Activated CD4-positive, alpha-beta T cell treated with anti-CD3 and anti-CD28 coated beads, Interleukin-2, Interleukin-6, amounts not matched to agents 100 ng/mL and 50 ng/mL, durations not matched to agents 16 hours and 8 hours (primary cell): ENCODE measurements around the gene DDX28.
"Not testable (repeated sequence)": the region's sequence is repeated elsewhere in the genome, so short reads cannot be mapped to it uniquely, and the experiment has no call there.

Source experiments
- DNase-seq: peaks from one replicate; pipeline ENCODE4 v3.0.0-alpha.2; 2020

The DDX28 gene

DNA sequence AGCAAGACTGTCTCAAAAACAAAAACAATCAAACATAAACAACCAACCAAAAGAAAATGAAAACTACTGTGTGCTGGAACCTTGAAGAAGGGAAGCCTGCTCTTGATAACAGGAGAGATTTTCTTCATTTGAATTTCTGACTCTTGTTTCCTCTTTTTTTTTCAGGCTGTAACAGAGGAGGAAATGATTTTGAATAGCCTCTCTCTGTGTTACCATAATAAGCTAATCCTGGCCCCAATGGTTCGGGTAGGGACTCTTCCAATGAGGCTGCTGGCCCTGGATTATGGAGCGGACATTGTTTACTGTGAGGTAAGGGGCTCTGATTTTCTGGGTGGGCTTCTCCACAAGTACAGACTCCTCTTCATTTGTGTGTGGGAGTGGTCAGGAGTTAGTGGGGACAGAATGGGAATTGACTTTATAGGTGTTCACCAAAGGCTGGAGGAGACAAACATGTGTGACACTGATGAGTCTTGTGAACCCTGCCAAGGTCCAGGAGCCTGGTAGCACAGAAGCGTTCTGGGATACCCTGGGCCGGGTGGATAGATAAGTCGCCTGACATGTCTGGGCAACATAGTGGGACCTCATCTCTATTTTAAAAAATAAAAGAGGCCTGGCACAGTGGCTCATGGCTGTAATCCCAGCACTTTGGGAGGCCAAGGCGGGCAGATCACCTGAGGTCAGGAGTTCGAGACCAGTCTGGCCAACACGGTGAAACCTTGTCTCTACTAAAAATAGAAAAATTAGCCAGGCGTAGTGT, 15.0 kb upstream of the DDX28 start:
- no peak for DNase-seq

DNA sequence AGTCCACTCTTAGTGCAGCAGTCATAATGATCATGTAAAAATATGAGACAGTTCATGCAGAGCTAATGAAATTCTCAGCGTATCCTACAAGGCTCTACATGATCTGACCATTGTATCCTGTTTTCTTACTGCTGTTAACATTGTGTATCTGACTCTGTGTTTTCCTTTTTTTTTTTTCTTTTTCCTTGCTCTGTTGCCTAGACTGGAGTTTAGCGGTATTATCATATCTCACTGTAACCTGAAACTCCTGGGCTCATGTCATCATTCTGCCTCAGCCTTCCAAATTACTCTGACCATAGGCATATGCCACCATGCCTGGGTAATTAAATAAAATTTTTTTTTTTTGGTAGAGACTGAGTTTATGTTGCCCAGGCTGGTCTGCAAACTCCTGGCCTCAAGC, 12.2 kb upstream of the DDX28 start:
- DNase-seq = no peak

DNA sequence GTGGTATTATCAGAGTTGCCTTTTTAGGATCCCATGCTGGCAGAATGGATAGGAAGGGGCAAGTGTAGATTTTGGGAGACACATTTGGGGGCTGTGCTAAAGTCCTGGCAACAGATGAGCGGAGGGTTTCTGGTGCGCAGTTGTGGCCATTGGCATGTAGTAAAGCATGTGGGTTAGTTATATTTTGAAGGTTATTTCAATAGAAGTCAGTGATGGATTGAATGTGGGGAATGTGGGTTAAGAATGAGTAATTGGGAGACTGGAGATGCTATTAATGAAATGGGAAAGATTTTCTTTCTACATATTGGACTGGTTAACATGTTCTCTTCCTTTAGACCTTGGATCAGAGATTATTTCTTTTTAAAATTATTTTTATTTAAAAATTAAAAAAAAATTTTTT, 10.1 kb upstream of the DDX28 start:
- DNase-seq = no peak

DNA sequence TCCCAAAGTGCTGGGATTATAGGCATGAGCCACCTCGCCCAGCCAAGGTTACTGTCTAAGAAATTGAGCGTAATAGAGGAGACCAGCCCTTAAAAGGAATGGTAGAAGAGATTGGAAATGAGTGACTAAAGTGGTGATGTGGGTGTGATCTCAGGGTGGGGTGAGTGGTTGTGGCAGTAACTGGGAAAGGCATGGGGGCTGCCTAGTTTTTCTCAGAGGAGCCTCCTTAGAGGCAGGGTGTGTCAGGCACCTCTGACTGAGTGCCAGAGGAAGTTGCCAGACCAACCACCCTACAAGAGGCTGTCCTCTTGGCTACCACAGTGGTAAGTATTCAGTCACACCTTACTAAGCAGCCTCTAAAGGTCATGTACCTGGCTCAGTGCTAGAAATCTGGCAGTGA, 8.9 kb upstream of the DDX28 start:
- DNase-seq = peak; percentile 25

DNA sequence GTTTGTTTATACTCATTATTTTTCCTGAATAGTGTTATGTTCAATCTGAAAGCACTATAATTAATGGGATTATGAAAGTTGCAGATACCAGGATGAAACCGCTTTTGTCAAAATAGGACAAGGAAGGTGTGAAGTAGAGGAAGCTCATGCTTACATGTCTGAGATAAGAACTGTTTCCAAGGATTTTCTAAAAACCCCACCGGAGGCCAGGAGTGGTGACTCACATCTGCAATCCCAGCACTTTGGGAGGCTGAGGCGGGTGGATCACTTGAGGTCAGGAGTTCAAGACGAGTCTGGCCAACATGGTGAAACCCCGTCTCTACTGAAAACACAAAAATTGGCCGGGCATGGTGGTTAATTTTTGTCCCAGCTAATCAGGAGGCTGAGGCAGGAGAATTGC, 7.1 kb upstream of the DDX28 start:
- DNase-seq = not testable (repeated sequence)

DNA sequence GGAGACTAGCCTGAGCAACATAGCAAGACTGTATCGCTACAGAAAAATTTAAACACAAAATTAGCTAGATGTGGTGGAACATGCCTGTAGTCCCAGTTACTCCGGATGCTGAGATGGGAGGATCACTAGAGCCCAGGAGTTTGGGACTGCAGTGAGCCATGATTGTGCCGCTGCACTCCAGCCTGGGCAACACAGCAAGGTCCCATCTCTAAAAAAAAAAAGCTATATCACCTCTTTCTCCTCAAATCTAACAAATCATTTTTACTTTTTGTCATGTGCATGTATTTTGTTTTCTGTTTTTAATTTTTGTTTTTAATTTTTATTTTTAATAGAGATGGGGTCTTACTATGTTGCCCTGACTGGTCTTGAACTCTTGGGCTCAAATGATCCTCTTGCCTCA, 6.0 kb upstream of the DDX28 start:
- DNase-seq = no peak

DNA sequence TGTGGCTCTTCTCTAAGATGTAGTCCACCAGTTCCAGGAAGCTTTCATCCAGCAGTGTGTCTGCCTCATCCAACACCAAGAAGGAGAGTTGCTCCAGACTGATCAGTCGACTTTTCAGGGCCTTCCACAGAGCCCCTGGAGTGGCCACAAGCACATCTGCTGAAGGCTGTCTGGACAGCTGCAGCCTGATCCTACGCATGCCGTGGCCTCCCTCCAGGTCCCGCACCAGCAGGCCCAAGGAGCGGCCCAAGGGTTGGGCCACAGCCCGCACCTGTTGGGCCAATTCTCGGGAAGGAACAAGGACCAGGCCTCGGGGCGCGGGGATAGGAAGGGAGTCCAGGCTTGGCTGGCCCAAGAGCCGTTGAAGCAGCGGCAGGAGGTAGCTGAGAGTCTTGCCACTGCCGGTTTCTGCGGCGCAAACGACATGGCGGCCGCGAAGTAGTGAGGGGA, 729 bp downstream of the DDX28 start:
- DNase-seq = no peak

DNA sequence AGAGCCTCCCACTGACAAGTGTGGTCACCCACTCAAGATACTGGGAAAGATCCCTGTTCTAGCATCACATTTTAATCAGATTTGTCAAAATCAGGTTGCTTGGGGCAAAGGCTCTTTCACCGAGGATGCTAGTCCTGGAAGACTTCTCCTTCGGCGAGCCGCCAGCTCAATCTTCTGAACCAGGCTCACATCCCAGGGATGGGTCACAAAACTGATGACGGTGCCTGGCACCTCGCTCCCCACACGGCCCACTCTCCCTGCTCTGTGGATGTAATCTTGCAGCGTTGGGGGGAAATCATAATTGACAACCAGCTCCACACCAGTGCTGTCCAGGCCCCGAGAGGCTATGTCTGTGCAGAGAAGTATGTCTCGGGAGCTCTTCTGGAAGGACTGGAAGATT, 1.5 kb downstream of the DDX28 start:
- no peak for DNase-seq

DNA sequence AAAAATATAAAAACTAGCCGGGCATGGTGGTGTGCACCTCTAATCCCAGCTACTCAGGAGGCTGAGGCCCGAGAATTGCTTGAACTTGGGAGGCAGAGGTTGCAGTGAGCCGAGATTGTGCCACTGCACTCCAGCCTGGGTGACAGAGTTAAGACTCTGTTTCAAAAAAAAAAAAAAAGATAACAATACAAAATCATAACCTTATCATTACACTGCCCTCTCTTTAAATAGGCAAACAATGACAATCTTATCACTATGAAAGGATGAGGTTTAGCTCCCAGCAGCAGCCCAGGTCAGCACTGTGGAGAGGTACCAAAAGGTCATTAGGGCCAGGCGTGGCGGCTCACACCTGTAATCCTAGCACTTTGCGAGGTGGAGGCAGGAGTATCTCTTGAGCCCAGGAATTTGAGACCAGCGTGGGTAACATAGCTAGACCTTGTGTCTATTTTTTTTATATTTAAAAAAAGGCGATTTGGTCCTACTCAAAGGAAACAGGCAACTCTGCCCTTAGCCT, 3.8 kb downstream of the DDX28 start:
- no peak for DNase-seq

DNA sequence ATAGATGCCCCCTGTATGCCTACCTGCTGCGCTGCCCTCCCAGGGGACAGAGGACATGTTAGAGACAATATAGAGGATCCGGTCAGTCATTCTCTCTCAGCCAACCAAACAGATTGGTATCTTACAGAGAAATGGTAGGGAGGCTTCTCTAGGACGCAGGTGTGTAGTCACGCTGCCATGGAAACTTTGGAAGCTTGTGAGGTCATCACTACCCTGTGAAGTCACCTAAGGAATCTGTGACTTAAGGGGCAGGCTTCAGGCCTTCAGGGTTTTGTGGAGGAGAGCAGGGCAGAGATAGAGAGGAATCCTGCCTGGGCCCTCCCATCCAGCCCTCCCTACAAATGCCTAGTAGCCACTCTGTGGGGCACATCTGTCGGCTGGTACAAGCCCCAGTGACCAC, 7.4 kb downstream of the DDX28 start, which contains the start of gene DPEP2NB:
DPEP2NB (minus strand) TSS at position 231 of the 400 bp plus-strand sequence; CDS start at position 90, 141 bp downstream.
- DNase-seq = no peak

DNA sequence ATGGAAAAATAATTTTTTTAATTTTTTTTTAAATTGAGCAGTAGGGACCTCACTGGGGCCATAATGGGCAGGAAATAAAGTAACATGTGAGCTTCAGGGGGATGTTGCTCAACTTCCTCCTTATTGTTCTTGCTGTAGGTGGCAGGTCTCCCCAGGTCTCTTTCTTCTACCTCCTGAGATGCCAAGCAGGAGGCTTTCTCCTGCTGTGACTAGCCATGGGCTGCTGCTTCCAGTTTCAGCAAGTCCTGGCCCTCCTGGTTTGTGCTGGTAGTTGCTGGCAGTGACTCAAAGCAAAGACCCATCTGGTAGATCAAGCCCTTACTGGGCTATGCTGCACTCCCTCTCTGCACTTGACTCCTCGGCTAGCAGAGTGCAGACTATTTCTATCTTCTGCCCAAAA, 9.6 kb downstream of the DDX28 start:
- DNase-seq = no peak

DNA sequence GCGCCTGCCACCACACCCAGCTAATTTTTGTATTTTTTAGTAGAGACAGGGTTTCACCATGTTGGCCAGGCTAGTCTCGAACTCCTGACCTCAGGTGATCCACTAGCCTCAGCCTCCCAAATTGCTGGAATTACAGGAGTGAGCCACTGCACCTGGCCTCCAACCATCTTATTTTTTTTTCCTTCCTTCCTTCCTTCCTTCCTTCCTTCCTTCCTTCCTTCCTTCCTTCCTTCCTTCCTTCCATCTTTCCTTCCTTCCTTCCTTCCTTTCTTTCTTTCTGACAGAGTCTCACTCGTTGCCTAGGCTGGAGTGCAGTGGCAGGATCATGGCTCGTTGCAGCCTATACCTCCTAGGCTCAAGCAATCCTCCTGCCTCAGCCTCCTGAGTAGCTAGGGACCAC, 13.2 kb downstream of the DDX28 start:
- DNase-seq = not testable (repeated sequence)

DNA sequence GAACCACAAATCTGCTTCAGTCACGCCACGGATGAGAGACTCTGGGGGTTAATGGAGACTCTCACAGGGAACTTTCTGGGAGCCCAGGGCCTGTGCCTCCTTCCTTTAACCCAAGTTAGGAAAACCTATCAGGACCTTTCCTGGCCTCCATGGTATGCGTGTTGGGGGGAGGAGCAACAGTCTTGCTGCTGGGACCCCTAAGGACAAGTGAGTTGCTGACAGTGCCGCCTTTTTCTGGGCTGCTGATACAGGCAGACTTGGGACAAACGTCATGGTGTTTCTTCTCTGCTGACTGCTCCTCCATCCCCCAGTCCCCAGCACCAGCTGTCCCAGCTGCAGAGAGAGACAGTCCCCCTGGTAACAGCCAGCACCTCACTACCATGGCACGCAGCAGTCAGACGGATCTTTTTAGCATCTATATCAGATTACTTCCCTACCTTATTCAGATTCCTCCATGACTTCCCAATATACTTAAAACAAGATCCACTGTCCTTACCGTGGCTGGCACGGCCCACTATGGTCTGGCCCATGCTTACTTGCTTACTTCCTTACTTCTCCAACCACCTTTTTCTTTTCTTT, 13.8 kb downstream of the DDX28 start:
- DNase-seq = no peak

DNA sequence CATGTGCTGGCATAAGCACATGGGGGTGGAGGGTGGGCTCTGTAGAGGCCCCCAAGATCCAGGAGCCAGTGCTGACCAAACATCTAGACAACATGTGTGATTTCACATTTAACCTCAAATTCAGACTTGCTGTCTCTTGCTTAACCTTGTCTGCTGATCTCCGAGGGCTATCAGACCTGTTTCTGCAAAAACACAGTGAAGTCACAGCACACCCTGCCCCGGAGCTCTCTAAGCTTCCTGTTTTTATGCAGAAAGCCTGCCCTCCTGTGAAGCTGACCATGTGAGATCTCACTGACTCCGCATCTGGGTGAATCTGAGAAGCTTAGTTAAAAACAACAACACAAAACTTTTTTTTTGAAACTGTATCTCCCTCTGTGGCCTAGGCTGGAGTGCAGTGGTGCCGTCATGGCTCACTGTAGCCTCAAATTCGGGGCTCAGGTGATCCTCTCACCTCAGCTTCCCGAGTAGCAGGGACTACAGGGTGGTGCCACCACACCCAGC, 17.2 kb downstream of the DDX28 start:
- no peak for DNase-seq

DNA sequence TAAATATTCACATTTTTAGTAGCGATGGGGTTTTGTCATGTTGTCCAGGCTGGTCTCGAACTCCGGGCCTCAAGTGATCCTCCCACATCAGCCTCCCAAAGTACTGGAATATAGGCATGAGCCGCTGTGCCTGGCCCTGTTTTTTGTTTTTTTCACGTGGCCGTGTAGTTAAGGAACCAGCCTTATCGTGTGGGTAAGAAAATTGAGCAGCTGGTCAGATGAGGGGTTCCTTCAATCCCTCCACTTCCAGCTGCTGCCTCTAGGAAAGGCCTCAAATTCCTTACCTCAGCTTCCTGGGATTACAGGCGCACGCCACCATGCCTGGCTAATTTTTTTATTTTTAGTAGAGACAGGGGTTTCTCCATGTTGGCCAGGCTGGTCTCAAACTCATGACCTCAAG, 17.8 kb downstream of the DDX28 start:
- no peak for DNase-seq

DNA sequence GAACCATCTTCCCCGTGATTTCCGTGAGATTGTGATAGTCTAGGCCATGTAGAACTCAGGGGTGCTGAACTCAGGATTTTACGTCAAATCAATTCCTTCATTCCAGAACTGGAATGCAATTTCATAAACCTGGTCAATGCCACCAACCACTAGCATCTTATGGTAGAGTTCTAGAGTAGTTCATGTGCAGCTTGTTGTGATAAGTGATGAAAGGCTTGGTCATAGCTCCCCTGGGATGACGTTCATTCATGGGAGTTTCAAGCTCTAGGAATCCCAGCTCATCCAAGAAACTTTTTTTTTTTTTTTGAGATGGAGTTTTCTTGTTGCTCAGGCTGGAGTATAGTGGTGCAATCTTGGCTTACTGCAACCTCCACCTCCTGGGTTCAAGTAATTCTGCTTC, 20.0 kb downstream of the DDX28 start:
- no peak for DNase-seq

DNA sequence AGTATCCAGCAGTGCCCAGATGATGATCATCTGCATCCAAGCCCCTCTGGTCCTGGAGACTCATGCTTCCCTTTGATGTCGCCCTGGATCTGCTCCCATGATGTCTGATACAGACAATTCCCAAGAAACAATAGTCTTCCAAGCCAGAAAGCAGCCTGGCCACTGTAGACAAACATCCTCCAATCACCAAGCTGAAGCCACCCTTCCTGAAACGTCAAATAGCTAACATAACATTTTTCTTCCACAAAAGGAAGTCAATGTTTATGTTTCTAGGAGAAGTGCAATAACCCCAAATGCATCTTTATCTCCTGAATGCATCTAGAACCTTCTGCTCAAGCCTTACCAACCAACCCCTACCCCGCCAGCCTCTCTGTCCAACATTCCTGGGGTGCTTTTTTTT, 22.6 kb downstream of the DDX28 start:
- DNase-seq = no peak

DNA sequence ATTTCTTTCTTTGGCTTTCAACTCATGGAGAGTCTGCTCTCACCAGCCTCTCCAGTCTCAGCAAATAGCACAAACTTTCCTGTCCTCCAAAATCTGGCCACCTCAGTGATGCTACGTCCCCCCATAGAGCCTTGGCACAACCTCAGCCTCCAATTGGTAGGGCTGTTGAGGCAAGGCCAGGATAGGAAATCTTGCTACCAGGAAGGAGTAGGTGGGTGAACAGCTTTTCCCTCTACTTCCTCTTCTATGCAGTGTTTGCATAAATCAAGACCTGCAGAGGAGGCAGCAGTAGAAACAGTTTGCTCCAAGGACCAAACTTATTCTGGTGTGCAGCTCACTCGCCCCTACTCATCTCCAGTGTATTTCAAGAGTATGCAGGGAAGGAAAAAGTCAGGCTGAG, 23.0 kb downstream of the DDX28 start:
- no peak for DNase-seq

DNA sequence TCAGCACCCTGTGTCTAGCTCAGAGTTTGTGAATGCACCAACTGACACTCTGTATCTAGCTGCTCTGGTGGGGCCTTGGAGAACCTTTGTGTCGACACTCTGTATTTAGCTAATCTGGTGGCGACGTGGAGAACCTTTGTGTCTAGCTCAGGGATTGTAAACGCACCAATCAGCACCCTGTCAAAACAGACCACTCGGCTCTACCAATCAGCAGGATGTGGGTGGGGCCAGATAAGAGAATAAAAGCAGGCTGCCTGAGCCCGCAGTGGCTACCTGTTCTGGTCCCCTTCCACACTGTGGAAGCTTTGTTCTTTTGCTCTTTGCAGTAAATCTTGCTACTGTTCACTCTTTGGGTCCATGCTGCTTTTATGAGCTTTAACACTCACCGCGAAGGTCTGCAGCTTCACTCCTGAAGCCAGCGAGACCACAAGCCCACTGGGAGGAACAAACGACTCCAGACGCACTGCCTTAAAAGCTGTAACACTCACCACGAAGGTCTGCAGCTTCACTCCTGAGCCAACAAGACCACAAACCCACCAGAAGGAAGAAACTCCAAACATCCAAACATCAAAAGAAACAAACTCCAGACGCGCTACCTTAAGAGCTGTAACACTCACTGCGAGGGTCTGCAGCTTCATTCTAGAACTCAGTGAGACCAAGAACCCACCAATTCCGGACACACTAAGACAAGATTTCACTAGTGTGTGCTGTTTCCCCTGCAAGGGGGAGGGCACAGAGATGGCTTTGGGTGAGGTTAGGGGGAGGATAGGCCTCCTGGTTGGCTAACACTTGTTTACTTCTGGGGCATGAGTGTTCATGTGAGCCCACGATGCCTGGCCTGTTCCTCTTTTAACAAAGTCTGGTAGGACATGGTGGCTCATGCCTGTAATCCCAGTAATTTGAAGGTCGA, 24.0 kb downstream of the DDX28 start, which contains the start of gene DPEP2:
DPEP2 (minus strand) TSS at position 706 of the 910 bp plus-strand sequence. CDS start 6,272 bp downstream, outside the sequence.
- DNase-seq = peak; percentile 46

DNA sequence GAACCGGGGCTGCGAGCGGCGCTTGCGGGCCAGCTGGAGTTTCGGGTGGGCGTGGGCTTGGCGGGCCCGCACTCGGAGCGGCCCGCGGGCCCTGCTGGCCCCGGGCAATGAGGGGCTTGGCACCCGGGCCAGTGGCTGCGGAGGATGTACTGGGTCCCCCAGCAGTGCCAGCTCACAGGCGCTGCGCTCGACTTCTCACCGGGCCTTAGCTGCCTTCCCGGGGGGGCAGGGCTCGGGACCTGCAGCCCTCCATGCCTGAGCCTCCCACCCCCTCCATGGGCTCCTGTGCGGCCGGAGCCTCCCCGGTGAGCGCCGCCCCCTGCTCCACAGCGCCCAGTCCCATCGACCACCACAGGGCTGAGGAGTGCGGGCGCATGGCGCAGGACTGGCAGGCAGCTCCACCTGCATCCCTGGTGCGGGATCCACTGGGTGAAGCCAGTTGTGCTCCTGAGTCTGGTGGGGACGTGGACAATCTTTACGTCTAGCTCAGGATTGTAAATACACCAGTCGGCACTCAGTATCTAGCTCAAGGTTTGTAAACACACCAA, 24.7 kb downstream of the DDX28 start:
- not testable (repeated sequence) for DNase-seq

DNA sequence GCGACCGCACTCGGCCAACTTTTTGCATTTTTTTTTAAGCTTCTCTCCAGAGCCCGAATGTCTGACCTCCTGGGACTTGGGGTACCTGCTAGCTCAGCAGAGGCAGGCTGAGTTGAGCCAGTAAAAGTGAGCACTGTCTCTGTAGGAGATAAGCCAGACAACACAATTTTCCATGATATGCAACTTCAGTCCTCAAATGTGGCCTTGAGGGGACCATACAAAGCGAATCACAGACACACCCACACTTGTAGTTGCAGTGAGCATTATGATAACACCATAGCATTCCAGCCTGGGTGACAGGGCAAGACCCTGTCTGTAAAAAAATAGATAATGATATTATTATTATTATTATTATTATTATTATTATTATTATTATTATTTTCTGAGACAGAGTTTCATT, 26.4 kb downstream of the DDX28 start:
- no peak for DNase-seq

DNA sequence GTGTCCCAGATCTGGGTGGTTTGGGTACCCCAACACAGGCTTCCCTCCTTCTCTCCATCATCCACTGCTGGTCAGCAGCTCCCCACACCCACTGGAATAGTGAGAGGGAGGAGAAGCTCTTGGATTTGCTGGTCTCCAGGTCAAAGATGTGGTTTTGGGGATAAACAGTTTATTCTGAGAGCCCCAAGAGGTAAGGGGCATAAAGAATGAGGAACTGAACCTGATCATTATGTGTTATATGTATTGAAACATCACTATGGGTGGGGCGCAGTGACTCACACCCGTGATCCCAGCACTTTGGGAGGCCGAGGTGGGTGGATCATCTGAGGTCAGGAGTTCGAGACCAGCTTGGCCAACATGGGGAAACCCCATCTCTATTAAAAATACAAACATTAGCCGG, 27.6 kb downstream of the DDX28 start:
- DNase-seq = no peak

DNA sequence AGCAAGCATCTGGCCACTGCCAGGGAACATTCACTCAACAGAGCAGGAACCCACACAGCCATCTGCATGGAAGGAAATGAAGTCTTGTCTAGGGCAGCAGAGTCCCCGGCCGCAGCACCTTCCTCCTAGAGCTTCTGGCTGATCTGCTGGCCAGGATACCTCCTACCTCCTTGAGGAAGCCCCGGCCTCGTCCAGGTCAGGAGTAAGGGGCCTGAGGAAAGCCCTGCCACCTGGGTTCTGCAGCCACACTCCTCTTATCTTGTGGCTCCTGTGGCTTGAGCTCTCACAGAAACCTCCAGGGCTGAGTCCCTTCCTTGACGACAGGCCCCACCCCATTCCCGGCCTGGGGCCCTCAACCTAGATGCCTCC, 29.0 kb downstream of the DDX28 start:
- not testable (repeated sequence) for DNase-seq
